HCT116 (cell line): ENCODE measurements around the gene ICA1L. TPM values are rescaled to one million over a fixed set of nuclear protein-coding genes. Genes with fewer than 3 reads are reported as not detected.

Experiments used
- ATAC-seq: fragments of 200-7000 bp; cut with Tn5 transposase; 2 replicates; pipeline ENCODE4 v1.9.1; 2020; ENCODE audit warnings: mild to moderate bottlenecking, moderate library complexity
- BruUV-seq: library from RNA; stranded (reverse); fragments of 400-500 nt; replicated peaks from 2 replicates; lab custom pipeline; 2021; lab: Mats Ljungman, UMichigan
- CTCF ChIA-PET: fragments of 300-600 bp; sonication (Branson Sonifier 250); formaldehyde crosslinking; loops from one replicate; lab custom pipeline; 2021; ENCODE audit warnings: antibody characterized with exemption; lab: Charles Lee
- POLR2A ChIA-PET: fragments of 300-600, 350-600 bp; sonication (Branson Sonifier 250); formaldehyde crosslinking; loops from one replicate; lab custom pipeline; 2021; ENCODE audit warnings: antibody characterized with exemption; lab: Charles Lee
- RAD21 ChIA-PET, 2 experiments: fragments of 300-600 bp; sonication (Branson Sonifier 250); formaldehyde crosslinking; loops; one replicate each; lab custom pipeline; 2023; ENCODE audit warnings: low total read pairs in 2 of 2; ENCODE audit not compliant: uncharacterized antibody in 2 of 2, unreplicated experiment in 2 of 2, low non-redundant PET in 1 of 2; lab: Charles Lee
- DNase-seq: peaks from one replicate; pipeline ENCODE4 v3.0.0-alpha.2; 2010; ENCODE audit warnings: low read depth, low spot score
- H2AFZ ChIP-seq: fragments of 200-600 bp; shearing (Covaris generic), sonication (generic); 2 replicates; pipeline ENCODE4 v1.6.1; 2017; ENCODE audit warnings: low read depth, mixed run types, mixed read lengths, antibody characterized with exemption, low read length; ENCODE audit not compliant: poor library complexity, severe bottlenecking
- H3K27ac ChIP-seq: 2 replicates; pipeline ENCODE4 v1.5.1; 2012; ENCODE audit warnings: low read depth, low read length
- H3K27me3 ChIP-seq: fragments of 200-600 bp; sonication (generic); 2 replicates; pipeline ENCODE4 v1.6.1; 2016; ENCODE audit warnings: mixed run types, low read length, mixed read lengths; ENCODE audit not compliant: insufficient read depth
- H3K36me3 ChIP-seq, 2 experiments: fragments of 200-500 bp in 1 of 2; fragments of 200-600 bp in 1 of 2; sonication (Bioruptor generic) in 1 of 2; sonication (generic) in 1 of 2; 2 replicates each; pipeline versions ENCODE4 v1.5.1 to v1.6.1; 2014 to 2016; ENCODE audit warnings: low read length in 2 of 2, inconsistent platforms in 1 of 2, mixed read lengths in 1 of 2, mixed run types in 1 of 2; ENCODE audit not compliant: insufficient read depth in 2 of 2, control insufficient read depth in 1 of 2
- H3K4me1 ChIP-seq, 2 experiments: fragments of 200-600 bp in 1 of 2; sonication (generic) in 1 of 2; 2 replicates each; pipeline versions ENCODE4 v1.5.1 to v1.6.1; 2012 to 2017; ENCODE audit warnings: low read length in 2 of 2, inconsistent platforms in 1 of 2, mild to moderate bottlenecking in 1 of 2, mixed read lengths in 1 of 2, mixed run types in 1 of 2, moderate library complexity in 1 of 2; ENCODE audit not compliant: insufficient read depth in 2 of 2, control insufficient read depth in 1 of 2
- H3K4me2 ChIP-seq: fragments of 200-600 bp; sonication (generic); 2 replicates; pipeline ENCODE4 v1.6.1; 2017; ENCODE audit warnings: mixed run types, low read length, mixed read lengths
- H3K4me3 ChIP-seq, 2 experiments: fragments of 200-600 bp in 1 of 2; sonication (generic) in 1 of 2; replicated peaks in 1 of 2; 2 replicates each; pipeline ENCODE4 v1.5.1; 2011 to 2016; ENCODE audit warnings: low read length in 2 of 2, control low read depth in 1 of 2, low read depth in 1 of 2, mild to moderate bottlenecking in 1 of 2, mixed read lengths in 1 of 2, mixed run types in 1 of 2
- H3K79me2 ChIP-seq: fragments of 200-600 bp; sonication (generic); 2 replicates; pipeline ENCODE4 v1.6.1; 2017; ENCODE audit warnings: mild to moderate bottlenecking, mixed run types, low read length, moderate library complexity, mixed read lengths; ENCODE audit not compliant: insufficient read depth
- H3K9ac ChIP-seq: fragments of 200-600 bp; sonication (generic); 2 replicates; pipeline ENCODE4 v1.6.1; 2016; ENCODE audit warnings: low read length, mixed read lengths
- H3K9me2 ChIP-seq: fragments of 200-600 bp; sonication (generic), shearing (Covaris generic); 2 replicates; pipeline ENCODE4 v1.6.1; 2017; ENCODE audit warnings: mixed run types, mild to moderate bottlenecking, moderate library complexity; ENCODE audit not compliant: insufficient read depth
- H3K9me3 ChIP-seq, 2 experiments: fragments of 200-500 bp in 1 of 2; fragments of 200-600 bp in 1 of 2; sonication (Bioruptor generic) in 1 of 2; sonication (generic) in 1 of 2; 2 replicates each; pipeline ENCODE4 v1.6.1; 2014 to 2017; ENCODE audit warnings: low read length in 2 of 2, mixed read lengths in 2 of 2, inconsistent platforms in 1 of 2, low read depth in 1 of 2, mild to moderate bottlenecking in 1 of 2, mixed run types in 1 of 2, moderate library complexity in 1 of 2; ENCODE audit not compliant: control insufficient read depth in 1 of 2, insufficient read depth in 1 of 2
- H4K20me1 ChIP-seq: fragments of 200-600 bp; sonication (generic), shearing (Covaris generic); 2 replicates; pipeline ENCODE4 v1.6.1; 2017; ENCODE audit warnings: mixed run types, mild to moderate bottlenecking, moderate library complexity; ENCODE audit not compliant: insufficient read depth
- ATF3 ChIP-seq: IDR thresholded peaks from 2 replicates; pipeline ENCODE4 v1.6.1; 2012
- FOSL1 ChIP-seq: IDR thresholded peaks from 2 replicates; pipeline ENCODE4 v1.6.1; 2012; ENCODE audit warnings: low read depth
- MAX ChIP-seq: IDR thresholded peaks from 2 replicates; pipeline ENCODE4 v1.6.1; 2012
- RAD21 ChIP-seq: IDR thresholded peaks from 2 replicates; pipeline ENCODE4 v1.6.1; 2012; ENCODE audit warnings: low read depth, mild to moderate bottlenecking
- TCF7L2 ChIP-seq: IDR thresholded peaks from 2 replicates; pipeline ENCODE4 v1.7.0; 2011; ENCODE audit warnings: borderline replicate concordance, inconsistent platforms; ENCODE audit not compliant: insufficient read depth, insufficient read length; ENCODE audit errors: extremely low read depth
- ZFX ChIP-seq: fragments of 450-650 bp; IDR thresholded peaks from 2 replicates; pipeline ENCODE4 v1.6.1; 2017
- intact Hi-C: fragments of 100-400 bp; cut with micrococcal nuclease; formaldehyde crosslinking; loops from 2 replicates; pipeline ENCODE4 v1.10.0; 2022
- total RNA-seq: library from RNA; stranded (reverse); gene quantifications from one replicate; pipeline ENCODE4 v1.2.1, GENCODE V29; 2021; ENCODE audit not compliant: unreplicated experiment

The ICA1L gene
- total RNA-seq, 1 experiment from 2014 or later: 2.5 TPM

DNA sequence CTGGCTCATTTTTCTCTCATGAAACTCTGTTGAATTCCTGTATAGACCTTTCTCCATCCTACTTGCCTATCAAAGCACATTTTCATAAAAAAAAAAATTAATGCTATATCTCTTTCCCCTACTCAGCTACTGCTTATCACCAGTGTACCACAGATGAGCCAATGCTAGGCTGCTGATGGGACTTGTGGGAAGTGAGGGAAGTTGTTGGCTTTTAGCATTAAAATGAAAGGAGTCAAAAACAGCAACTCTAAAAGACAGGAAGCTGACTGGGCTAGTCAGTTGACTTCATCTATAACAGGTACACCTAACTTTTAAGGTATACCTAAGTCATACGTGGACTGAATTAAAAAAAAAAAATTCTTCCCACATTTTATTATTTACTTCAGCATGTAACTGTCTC, 134.7 kb downstream of the ICA1L start:
- no peak overlapping the region for H3K27ac ChIP-seq
- H4K20me1 ChIP-seq: no peaks in the 10 kb centered on the region
- H3K4me1 ChIP-seq: no peaks in the 10 kb centered on the region
- ChIA-PET CTCF (no interaction called here), RAD21 (no interaction called here), POLR2A (no interaction called here)
- TF ChIP-seq RAD21: no peak
- H3K79me2 ChIP-seq: no peaks in the 10 kb centered on the region
- H3K27me3 ChIP-seq: no peaks in the 10 kb centered on the region
- no peak overlapping the region for H3K4me2 ChIP-seq
- ATAC-seq (no peak), DNase-seq (no peak)
- H3K9me3 ChIP-seq: no peaks in the 10 kb centered on the region; a peak in 1 of 4 replicates
- H3K9me2 ChIP-seq: no peaks in the 10 kb centered on the region
- no peak overlapping the region for H3K4me3 ChIP-seq
- H3K9ac ChIP-seq: no peak overlapping the region
- no peaks in the 10 kb centered on the region for H3K36me3 ChIP-seq
- H2AFZ ChIP-seq: no peak overlapping the region
- intact Hi-C loops: no loop called here
- BruUV-seq: no TSS peak

DNA sequence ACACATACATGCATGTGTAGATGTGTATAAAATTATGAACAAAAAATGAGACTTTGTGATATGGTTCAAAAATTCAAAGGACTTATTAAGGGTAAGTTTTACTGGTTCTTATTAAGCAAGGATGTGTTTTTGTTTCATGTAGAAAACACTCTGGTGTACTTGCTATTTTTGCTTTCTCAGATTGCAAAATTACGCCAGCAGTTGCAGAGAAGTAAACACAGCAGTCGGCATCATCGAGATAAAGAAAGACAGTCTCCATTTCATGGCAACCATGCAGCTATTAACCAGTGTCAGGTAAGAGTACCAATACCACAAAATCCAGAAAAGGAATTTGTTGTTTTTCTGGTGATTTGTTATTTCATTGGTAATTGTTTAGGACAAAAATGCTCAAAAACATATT, 145.5 kb downstream of the ICA1L start:
- ChIA-PET POLR2A (no interaction called here), CTCF (no interaction called here), RAD21 (no interaction called here)
- Histone ChIP-seq H3K27ac (no peak overlapping the region), H3K9me2 (no peaks in the 10 kb centered on the region), H3K27me3 (no peaks in the 10 kb centered on the region), H3K9ac (no peak overlapping the region), H3K36me3 (no peaks in the 10 kb centered on the region), H2AFZ (no peak overlapping the region), H3K4me1 (peaks cover 0 to 5% of the 10 kb centered on the region in 2 experiments; a peak in 2 of 4 replicates), H3K9me3 (no peaks in the 10 kb centered on the region), H3K79me2 (no peaks in the 10 kb centered on the region), H3K4me2 (no peak overlapping the region), H3K4me3 (no peak overlapping the region), H4K20me1 (no peaks in the 10 kb centered on the region)
- intact Hi-C loops: no loop called here
- DNase-seq (no peak), ATAC-seq (no peak)
- TF ChIP-seq ATF3 (no peak), ZFX (no peak), MAX (no peak), FOSL1 (no peak), TCF7L2 (no peak)
- no TSS peak for BruUV-seq
